WI38 (cell line): ENCODE results near the gene MARK3.

Experiments used
- H3K4me3 ChIP-seq: 2 replicates; pipeline ENCODE4 v1.5.1; 2011; ENCODE audit warnings: low read depth, mild to moderate bottlenecking, control low read depth, low read length
- TF ChIP-seq, protein P1 (sequence below): IDR thresholded peaks from 2 replicates; pipeline ENCODE4 v1.5.1; 2012; ENCODE audit warnings: low read depth, mild to moderate bottlenecking, control low read depth, low read length

The MARK3 gene

DNA sequence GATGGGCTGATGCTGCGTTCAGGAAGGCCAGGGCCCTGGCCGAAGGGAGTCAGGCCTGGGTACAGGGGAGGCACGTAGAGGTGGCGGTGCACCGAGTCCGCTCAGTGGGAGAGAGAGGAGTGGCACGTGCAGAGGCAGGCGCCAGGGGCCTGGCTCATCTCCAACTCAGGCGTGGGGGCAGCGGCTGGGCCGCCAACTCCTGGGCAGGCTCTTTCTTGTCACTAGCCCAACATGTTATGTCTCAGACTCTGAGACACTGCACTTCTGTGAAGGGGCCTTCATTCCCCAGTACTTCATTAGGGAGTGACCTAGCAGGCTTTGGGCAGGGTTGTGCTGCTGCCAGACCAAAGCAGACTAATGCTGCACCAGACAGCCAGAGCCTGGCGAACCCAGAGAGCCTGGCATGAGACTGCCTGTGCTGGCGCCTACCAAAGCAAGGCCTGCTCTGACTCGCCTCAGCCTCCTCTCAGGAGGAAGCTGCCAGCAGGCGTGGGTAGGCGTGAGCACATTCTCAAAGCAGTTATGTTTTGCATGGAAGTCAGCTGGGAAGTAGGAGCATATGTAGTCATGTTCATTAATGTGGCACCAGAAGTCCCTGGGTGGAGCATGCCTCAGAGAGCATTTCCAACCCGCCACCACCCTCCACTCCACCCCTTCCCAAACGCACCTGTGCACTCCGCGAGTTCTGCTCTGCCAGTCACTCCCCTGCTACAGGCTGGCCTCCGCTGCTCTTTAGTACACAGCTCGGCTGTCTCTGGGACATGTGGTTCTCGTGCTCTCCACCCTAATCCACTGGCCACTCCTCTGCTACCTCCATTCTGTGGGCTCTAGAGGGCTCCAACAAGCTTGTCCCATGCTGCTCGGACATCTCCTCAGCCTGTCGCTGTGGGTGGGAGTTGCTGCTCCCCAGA is 127.7 kb downstream of the MARK3 start:
- TF ChIP-seq, protein P1, sequence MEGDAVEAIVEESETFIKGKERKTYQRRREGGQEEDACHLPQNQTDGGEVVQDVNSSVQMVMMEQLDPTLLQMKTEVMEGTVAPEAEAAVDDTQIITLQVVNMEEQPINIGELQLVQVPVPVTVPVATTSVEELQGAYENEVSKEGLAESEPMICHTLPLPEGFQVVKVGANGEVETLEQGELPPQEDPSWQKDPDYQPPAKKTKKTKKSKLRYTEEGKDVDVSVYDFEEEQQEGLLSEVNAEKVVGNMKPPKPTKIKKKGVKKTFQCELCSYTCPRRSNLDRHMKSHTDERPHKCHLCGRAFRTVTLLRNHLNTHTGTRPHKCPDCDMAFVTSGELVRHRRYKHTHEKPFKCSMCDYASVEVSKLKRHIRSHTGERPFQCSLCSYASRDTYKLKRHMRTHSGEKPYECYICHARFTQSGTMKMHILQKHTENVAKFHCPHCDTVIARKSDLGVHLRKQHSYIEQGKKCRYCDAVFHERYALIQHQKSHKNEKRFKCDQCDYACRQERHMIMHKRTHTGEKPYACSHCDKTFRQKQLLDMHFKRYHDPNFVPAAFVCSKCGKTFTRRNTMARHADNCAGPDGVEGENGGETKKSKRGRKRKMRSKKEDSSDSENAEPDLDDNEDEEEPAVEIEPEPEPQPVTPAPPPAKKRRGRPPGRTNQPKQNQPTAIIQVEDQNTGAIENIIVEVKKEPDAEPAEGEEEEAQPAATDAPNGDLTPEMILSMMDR: no peak
- H3K4me3 ChIP-seq: no peak overlapping the region

GRCh38 chr14:103514596-103515421 is 129.6 kb downstream of the MARK3 start:
- TF ChIP-seq, protein P1: no peak
- no peak overlapping the region for H3K4me3 ChIP-seq

DNA sequence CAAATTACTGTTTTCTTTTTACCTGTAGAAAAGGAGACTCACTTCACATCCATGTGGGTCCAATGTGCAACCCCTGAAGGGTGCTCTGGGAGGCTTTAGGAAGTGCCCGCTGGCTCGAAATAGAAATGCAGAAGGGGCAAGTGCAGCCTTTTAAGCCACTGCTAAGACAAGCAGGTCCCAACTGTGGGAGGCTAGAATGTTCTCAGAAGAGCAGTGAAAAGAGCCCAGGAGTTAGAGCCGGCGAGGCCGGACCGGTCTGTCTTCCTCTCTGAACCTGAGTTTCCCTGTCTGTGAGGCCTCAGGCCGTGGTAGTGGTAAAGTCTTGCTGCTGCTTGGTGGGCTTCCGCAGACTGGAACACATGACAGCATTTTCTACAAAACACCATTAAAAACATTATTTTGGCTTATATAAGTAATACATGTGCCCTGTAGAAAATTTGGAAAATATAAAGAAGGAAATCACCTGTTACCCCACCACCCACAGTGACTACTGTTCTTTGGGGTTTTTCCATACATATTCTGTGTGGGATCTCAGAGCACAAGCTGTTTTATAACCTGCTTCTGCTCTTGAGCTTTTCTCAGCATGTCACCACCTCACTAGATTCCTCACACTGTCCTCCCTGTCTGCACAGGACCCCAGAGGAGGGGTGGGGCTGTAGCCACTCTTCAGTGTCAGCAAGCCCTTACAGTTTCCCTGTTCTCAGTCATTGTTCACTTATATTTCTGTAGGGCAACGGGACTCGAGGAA is 131.4 kb downstream of the MARK3 start:
- no peak overlapping the region for H3K4me3 ChIP-seq
- TF ChIP-seq, protein P1: no peak

GRCh38 chr14:103517174-103517566 is 132.0 kb downstream of the MARK3 start:
- no peak overlapping the region for H3K4me3 ChIP-seq
- TF ChIP-seq, protein P1: no peak

GRCh38 chr14:103517721-103518421 is 132.7 kb downstream of the MARK3 start:
- TF ChIP-seq, protein P1: no peak
- no peak overlapping the region for H3K4me3 ChIP-seq

- TF ChIP-seq, protein P1: peak; percentile 93
- no peak overlapping the region for H3K4me3 ChIP-seq
These were observed 133.3 kb downstream of the MARK3 start for GRCh38 chr14:103518422-103519042.
